ENCODE results near the gene CFAP157.

Gene CFAP157
- long read RNA-seq, donor 1 = 0 reads
- long read RNA-seq, donor 2 = 0 reads
- long read RNA-seq, donor 3 = 0 reads
- long read RNA-seq, donor 4 = 0 reads
- long read RNA-seq, donor 5 = 0 reads
- long read RNA-seq, donor 6 = 0 reads
- long read RNA-seq, donor 7 = 0 reads
- long read RNA-seq, donor 8 = 0 reads

DNA sequence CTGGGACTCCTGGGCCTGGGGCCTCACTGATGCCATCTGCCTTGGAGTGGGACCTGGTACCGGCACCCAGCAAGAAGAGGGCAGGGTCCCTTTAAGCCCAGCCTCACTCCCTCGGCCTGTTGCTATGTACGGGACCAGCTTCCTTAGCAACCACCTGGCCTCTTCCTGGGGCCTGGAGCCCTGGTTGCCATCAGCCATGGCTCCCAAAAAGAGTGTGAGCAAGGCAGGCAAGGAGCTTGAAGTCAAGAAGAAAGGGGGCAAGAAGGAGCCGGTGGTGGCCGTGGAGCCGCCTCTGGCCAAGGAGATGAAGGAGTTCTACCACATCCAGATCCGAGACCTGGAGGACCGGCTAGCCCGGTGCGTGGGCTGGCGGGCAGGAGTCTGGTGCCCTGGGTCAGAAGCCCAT lies at the start of gene CFAP157:
CFAP157 (plus strand) TSS at position 153 of the 406 bp plus-strand sequence; CDS start at position 197, 44 bp downstream.
- DNase-seq = no peak

DNA sequence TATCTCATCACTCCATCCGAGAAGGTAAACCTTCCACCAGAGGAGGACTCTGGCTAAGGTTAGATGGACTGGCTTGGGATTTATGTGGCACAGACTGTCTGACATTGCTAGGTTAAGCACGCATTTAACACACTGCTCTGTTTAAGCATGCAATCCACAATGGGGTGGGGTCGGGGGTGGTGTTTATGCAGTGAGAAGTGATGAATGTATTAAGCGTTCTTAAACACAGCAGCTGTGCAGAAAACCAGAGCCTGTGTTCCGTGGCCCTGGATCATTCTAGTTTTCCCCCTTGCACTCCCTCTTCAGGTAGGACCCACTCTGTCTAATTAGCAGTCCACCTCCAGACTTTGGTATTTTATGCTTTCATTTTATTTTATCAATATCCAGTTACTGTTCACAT lies 48.4 kb upstream of the CFAP157 start:
- DNase-seq = no peak

DNA sequence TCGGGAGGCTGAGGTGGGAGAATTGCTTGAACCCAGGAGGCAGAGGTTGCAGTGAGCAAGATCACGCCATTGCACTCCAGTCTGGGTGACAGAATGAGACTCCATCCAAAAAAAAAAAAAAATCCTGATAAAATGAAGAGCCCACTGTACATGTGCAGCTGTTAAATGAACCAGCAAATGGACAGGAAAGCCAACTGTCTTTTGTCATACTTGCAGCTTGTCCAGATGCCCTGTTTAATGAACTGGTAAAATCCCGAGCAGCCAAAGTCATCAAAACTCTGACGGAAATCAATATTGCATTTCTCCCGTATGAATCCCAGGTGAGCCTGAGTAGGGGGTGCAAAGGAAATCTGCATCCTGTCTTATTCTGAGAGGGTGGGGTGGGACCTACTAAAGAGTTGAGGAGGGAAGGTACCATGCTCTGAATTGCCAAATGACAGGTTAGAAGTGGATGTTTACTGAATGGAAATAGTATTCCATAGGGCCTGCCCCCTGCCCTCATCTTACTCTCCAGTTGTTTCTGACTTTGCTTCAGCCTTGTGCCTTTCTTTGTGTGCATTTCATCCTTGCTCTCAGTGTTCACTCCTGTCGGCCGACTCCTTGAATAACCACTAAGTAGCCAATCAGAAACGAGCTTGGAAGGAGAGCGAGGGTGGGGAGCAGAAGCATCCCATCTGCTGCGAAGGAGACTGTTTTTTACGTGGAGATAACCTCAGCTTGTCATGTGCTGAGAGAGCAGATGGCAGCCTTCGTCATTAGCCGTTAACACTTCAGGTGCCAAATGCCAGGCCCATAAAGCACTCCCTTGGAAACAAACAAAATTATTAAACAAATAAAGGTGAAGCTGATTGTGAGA lies 45.7 kb upstream of the CFAP157 start:
- DNase-seq = no peak

GRCh38 chr9:127662617-127663016 lies 44.2 kb upstream of the CFAP157 start:
- no peak for DNase-seq

- no peak for DNase-seq
Measured at GRCh38 chr9:127664324-127664677, 42.5 kb upstream of the CFAP157 start.

DNA sequence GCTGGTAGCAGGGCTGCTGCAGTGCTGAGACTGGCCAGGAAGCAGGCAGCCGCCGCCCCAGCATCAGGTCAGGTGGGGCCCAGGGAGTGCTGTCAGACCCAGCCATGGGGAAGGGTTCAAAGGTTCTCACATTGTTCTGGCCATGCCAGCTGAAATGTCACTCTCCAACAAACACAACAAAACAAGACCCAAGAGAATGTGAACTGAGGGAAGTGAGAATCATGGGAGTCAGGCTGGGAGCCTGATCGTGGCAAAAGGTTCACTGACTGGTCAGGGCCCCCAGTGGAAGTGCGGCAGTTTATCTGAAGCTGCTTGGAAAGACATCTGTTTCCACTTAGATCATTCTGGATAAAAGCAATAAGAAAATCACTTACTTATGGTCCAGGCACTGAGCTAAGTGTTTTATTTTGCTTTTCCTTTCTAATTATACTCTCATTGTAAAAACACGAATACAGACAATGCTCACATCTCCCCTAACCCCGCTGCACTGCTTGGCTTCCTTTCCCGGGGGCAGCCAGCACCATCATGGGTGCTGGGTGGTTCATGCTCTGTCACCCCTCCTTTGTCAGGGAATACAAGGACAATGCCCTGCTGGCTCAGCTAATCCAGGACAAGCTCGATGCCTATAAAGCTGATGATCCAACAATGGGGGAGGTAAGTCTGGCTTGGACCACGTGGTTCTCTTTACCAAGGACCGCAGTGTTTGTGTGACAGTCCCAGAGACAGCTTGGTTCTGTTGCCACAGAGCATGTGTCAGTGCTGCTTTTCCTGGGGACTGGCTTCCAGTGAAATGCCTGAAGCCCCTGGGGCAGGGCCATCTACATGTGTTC lies 41.9 kb upstream of the CFAP157 start:
- DNase-seq = no peak

GRCh38 chr9:127667127-127667844 lies 39.5 kb upstream of the CFAP157 start:
- no peak for DNase-seq

- no peak for DNase-seq
Measured at GRCh38 chr9:127667906-127668305, 38.9 kb upstream of the CFAP157 start.

DNA sequence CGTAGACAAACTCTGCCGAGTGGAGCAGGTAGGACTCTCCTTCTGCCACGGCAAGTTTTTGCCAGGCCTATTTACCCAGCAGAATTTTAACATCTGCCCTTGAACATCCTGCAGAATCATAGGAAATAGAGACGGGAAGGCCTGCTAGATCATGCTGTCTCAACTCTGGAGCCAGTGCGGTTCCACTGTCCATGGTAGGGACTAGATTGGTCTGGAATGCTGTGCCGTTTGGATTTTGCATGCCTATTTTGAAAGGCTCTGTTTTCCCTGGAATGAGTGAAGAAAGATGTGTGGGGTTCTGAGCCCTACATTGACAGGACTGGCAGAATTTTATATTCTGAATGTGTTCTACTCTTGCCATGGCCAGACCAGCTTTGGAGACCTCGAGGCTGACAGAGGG lies 33.6 kb upstream of the CFAP157 start:
- DNase-seq = no peak

GRCh38 chr9:127676638-127677037 lies 30.1 kb upstream of the CFAP157 start:
- DNase-seq = no peak

DNA sequence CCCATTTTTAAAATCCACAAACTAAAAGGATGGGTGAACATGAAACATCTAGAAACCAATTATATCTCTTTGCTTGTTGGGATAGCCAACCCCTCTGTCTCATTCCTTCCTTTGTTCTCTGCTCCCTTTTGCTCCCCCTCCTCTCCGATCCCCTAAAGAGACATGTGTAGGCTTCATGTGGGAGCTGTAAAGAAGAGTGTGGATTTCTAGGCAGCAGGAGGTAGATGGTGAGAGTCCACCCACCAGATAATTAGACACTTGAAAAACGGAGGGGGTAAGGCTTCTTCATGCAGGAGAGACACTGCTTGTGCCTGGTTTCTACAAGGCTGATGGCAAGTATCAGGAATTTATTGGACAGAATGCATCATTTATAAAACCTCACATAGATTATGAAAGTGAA lies 27.3 kb upstream of the CFAP157 start:
- no peak for DNase-seq

GRCh38 chr9:127680226-127680625 lies 26.6 kb upstream of the CFAP157 start:
- DNase-seq = no peak

DNA sequence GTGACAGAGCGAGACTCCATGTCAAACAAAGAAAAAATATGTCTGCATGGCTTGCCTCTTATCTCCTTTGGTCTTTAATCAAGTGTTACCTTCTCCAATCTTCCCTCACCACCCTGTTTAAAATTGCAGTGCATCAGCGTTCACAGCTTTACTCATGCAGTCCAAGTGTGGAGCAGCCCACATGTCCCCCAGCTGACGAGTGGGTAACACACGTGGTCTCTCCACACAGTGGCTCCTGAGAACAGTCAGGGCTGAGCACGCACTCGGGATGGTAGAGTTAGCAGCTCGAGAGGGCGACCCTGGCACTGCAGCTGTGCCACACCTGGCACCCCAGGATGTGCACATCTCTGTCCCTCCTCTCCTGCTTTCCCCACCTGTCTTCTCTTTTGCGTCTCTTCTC lies 25.9 kb upstream of the CFAP157 start:
- DNase-seq = no peak

- DNase-seq = no peak
Measured at GRCh38 chr9:127682351-127683136, 24.2 kb upstream of the CFAP157 start.

DNA sequence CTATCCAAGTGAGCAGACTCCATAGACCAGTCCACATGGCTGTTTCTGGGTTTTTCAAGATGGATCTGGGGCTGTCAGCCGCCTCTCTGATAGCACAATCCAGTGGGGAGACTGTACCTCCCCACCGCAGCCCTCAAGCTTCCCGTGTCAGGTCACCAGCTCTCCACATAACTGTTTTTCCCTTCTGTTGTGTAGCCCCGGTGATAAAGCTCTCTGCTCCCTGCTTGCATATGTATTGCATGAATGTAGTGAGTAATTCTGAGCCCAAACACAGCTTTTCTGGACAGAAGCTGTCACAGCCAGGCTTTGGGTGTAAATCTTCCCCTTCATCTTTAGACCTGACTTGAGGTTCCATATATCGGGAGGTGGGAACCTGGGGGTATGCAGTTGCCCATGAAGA lies 23.1 kb upstream of the CFAP157 start:
- no peak for DNase-seq

DNA sequence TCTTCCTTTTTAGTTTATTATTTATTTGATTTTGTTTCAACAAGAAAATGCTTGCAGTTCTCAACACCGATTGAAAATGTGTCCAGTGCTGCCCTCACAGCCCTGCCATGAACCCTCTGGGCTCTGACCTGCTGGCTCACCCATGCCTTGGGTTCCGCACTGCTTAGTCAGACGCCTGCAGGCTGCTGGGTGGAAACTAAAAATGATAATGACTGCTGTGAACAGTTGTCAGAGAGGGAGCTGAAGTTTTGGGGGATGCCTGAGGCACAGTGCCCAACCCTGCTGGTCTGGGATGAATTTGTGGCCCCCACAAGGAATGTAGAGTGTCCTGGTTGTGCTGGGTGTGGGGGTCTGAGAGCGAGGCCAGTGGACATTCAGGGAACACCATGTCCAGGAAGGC lies 22.2 kb upstream of the CFAP157 start:
- no peak for DNase-seq

DNA sequence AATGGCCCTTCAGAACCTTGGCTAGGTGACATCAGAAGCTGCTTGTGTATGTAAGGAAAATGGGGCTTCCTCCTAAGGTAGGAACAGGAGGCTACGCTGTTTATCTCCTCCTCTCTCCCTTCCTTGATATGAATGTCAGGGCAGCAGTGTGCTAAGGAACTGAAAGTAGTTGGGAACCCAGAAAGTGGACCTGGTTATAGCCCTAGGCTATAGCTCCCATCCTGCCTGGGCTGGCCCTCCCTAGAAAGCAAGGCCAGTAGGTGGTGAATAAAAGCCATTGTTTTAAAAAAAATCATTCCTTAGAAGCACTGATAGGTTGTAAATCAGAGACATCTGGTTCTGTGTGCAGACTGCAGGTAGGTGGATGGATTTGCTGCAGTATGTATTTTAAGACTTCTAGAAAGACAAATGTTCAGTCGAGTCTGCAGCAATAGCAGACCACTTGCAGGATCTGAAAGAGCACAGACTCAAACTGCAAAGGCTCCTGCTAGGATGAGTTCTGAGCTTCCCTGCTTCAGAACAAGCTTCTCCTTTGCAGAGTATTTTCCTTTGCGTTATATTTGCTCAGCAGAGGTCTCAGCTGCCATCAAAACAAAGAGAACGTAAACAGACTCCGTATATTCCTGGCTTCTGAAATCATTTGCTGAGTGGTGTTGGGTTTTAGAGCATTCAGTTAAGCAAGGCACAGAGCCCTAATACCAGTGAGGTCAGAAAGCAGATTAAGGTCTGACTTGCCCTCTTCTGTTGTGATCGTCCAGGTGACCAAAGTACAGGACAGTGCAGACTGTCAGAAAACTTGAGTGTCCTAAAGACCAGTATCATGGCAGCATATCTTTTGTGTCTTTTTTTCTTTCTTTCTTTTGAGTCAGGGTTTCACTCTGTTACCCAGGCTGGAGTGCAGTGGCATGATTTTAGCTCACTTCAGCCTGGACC lies 20.1 kb upstream of the CFAP157 start:
- no peak for DNase-seq

- no peak for DNase-seq
Measured at GRCh38 chr9:127689329-127690000, 17.3 kb upstream of the CFAP157 start.

- no peak for DNase-seq
Measured at GRCh38 chr9:127690735-127691134, 16.1 kb upstream of the CFAP157 start.

GRCh38 chr9:127692071-127692470 lies 14.7 kb upstream of the CFAP157 start:
- DNase-seq = no peak

Data from right kidney (tissue), 9 donors.